CD1c-positive myeloid dendritic cell (primary cell): ENCODE measurements around the gene C4BPB.

Source experiments
- DNase-seq: peaks from one replicate; pipeline ENCODE4 v3.0.0-alpha.2; 2016; ENCODE audit errors: extremely low spot score

C4BPB gene

DNA sequence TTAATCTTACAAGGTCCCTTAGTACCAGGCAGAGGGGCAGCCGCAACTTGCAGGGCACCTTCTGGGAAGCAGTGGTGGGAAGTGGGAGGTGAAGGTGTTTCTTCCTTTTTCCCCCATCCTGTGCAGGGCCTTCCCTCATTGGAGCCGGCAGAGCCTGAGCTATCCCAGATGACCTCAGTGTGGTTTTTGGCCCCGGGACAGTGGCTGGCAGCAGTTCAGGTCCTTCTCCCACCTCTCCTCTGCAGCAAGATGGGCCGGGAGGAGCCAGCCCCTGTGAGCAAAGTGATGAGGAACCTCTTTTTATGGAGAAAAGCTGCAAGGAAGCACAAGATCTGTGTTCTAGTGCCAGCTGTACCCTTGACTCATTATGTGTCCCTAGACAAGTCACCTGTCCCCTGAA is 28.8 kb upstream of the C4BPB start:
- no peak for DNase-seq

DNA sequence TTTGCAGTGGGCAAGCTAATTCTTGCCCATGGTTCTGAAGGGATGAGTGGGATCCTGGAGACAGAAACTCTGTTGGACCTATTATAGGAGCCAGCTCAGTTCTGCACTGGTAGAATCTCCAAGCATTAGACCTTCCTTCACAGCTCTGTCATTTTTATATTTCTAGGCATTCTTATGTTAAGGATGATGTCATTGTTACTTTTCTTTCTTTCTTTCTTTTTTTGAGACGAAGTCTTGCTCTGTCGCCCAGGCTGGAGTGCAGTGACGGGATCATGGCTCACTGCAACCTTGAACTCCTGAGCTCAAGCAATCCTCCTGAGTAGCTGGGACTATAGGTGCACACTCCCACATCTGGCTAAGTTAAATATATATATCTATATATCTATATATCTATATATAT is 28.1 kb upstream of the C4BPB start:
- no peak for DNase-seq

DNA sequence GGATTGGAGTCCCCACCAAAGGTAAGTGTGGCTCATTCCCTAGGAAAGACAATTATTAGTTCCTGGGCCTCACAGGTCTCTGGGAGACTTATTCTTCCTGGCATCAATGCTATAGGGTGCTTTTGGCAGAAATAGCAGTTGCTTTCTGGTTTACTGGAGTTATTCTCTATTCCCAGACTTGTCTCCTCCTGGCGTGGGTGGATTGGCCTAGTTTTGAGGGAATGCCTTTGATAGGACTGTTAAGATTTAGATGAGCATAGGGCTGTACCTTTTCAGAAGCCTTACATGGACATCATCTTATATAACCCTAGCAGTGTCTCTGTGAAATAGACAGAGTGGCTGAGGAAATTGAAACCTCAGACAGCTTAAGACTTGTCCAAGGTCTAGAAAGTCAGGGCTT is 26.6 kb upstream of the C4BPB start:
- no peak for DNase-seq

DNA sequence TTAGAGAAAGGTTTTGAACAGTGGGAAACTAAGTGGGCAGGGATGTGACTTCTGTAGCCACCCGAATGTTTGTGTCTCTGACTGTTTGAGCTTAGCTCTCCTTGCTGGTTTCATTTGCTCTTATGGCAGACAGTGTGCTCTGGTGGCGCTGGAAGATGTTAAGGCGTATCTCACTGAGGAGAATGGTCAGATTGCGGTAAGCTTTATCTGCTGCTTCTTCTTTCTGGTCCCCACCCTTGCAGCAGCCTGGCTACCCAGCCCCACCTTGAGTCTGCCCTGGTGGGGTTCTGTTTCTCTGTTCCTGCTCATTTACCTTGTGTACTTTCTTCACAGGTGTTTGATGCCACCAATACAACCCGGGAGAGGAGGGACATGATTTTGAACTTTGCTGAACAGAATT is 25.6 kb upstream of the C4BPB start:
- DNase-seq, result no peak

DNA sequence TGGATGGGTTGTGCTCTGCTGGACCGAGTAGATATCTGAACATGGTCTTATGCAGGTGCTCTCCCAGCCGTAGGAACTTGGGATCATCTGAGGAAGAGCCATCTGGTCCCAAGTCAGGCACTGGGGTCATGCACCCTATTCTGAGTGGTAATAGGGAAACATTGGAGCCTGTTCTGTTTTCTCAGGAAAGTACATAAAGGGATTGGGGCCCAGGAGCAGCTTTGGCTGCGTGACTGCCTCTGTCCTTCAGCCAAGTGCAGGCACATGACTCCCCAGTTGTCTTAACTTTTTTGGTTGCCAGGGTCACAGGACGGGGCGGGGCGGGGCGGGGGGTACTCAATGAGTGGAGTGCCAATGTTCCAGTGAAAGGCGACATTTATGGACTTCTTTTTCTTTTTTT is 24.1 kb upstream of the C4BPB start:
- DNase-seq, result no peak

DNA sequence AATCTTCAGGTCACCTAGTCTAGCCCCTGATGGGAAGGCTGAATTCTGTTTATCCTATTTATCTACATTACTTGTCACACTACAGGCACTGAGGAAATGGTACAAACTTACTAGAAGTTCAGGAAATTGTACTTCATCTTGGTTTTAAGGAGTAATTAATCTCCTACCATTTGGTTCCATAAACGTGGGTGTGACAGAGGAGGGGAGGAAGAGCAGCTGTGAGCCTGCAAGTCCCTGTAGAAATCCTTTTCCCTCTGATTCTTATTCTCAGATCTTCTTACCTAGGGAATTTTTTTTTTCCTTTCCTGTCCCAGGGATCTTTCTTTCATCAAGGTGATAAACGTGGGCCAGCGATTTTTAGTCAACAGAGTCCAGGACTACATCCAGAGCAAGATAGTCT is 21.5 kb upstream of the C4BPB start:
- DNase-seq, result no peak

DNA sequence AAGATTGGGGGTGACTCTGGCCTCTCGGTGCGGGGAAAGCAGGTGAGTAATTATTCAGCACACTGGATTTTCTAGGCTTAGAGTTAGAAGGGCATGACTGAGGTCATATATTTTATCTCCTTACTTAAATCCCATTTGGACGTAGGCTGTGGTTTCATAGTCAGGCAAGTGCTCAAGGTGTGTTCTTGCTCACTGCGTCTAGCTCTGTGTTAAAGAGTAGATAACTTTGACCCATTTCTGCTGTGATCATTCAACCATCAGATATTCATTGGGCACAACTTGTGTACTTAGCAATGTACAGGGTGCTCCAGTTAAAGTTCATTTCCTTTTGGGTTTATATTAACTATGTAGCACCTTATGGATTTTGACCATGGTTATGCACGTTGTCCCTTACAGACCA is 21.0 kb upstream of the C4BPB start:
- no peak for DNase-seq

DNA sequence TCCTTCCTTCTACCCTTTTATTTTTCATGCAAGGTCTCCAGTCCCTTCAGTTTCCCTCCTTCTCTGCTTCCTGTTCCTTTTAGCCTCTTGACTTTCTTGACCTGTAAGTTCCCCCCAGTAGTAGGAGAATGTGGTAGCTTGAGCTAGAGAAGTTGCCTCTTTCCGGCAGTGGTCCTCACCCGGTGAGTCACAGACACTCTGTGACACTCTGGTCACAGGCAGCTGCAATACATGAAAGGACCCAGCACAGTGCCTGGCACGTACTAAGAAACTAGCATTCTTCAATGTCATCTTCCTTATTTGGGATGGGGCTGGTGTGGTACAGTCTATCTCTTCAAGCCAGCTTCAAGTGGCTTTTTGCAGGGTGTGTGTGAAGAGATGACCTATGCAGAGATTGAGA is 19.6 kb upstream of the C4BPB start:
- DNase-seq, result no peak

DNA sequence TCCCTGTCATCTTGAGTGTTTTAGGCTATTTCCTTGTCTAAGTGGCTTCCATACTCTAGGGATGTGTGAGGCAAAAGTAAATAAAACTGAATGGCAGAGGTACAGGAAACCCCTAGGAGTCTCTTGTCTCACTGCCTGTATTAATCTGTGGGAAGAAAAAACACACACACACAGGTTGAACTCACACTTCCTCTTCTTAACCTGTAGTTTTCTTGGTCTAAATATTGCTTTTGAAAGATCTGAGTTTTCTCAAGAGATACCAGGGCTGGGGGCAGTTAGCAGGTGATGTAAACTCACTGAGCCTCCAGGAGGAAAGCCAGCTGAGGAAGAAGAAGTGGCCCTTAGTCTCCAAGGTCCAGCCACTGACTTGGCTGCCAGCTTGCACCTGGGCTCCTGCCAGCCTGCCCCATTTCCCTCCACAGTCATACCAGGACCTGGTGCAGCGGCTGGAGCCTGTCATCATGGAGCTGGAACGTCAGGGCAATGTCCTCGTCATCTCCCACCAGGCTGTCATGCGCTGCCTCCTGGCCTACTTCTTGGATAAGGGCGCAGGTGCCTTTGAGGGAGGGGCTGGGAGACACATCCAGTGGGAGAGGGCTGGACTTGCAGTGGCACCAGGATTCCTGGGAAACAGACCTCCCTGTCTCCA is 18.7 kb upstream of the C4BPB start:
- DNase-seq, result no peak

DNA sequence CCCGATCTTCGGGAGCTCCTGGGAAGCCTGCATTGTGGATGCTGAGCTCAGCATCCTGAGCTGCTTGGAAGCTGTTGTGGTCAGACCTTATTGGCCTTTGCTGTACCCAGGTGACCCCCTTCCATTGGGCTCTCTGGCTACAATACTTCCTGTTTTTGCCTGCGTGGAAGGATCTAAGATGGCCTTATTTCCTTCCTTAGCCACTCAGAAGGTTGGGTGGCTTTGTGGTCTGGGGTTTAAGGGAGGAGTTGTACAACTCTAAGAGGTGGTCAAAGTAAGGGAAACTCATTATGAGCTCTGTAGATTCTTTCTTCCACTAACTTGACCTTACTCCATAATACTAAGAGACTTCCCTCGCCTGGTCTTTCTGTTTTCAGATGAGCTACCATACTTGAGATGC is 17.8 kb upstream of the C4BPB start:
- DNase-seq, result no peak

DNA sequence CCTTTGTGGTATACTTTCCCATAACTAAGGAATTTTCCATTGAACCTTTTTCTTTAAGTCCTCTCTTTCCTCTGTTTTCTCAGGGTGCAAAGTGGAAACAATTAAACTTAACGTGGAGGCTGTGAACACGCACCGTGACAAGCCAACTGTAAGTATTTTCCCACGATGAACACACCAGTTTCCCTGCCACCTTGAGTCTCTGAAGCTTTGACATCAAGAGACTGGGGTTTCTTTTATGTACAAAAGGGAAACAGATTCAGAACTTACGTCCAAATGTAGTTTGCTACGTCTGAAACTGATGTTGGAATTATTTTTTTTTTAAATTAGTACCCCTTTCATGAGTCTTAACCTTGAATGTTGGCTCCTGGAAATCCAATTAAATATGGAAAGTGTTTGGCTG is 17.2 kb upstream of the C4BPB start:
- no peak for DNase-seq

DNA sequence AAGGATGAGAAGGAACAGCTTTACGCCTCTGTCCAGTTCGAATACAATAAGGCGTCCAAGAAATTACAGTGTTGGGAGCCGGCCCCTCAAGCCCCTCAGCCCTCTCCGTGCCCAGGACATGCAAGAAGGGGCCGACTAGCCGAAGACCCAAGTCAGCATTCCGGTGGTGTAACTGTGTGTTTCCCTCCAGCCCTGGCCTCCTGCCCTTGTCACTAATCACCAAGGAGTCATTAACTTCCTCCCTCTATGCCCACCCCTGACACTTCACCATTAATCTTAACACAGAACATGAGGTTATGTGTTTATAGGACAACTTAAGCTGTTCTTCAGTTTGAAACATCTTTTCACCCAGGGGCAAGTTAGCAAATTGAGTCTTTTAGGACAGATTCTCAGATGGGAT is 16.4 kb upstream of the C4BPB start:
- DNase-seq, result no peak

DNA sequence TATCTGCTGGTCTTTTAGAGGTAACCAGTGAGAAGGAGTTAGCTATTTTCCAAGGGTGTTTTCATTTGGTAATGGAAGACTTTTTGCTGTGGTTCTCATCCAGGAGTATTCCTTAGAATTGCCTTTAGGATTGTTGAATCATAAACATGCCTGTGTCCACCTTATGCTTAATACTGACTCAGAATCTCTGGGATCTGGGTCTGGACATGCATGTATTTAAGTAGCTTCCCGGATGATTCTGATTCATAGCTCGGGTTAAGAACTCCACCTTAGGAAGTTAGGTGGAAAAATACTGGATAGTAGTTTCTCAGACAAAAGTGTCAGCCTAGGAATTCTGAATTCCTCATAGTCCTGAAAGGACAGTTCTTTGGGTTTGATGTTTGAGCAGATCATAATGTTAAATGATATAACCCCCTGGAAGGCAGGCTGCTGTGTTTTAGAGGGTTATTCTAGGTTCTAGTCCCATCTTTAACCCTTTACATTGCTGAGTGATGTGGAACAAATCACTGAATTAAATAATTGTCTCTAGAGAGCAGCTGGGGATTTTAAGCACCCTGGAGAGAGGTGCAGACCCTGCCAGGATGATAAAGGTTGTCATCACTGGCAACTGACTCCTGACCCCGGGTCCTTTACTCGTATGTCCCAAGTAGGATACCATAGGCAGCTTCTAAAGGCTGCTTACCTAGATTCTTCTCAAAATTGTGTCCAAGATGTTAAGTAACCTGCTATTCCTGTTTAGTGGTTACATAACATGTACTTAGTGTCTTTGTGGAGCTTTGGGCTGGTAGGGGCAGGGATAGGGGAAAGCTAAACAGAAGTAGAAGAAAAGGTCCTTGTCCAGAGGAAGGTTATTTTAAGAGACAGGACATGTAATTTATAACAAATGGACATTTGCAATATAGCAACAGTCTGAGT is 14.5 kb upstream of the C4BPB start:
- no peak for DNase-seq

DNA sequence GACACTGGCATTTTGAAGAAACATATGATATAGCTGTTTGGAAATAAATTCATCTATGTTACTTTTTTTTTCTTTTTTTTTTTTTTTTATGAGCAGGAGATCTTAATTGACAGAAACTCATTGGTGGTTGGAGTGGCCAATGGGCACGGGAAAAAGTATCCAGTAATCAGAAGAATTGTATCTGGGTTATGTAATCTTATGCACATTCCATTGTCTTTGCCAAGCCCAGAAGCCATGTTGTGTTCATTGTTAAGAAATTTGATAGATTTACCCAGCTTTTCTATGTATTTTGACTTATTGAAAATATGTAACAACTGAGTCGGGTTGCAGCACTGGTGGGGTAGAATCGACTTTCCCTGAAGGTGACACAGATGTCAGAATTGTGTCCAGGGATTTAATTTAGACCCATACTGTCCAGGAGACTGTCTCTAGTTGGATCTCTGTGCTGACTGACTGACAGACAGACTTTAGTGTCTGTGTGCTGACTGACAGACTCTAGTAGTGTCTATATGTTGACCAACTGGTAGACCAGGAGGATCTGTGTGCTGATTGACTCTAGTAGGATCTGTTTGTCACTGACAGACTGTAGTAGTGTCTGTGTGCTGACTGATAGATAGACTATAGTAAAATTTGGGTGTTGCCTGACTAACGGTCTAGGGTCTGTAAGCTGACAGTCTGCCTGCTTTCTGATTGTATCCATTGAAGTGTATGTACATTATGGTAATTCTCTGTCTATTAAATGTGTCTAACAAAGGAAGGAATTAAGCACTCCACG is 12.3 kb upstream of the C4BPB start:
- no peak for DNase-seq

DNA sequence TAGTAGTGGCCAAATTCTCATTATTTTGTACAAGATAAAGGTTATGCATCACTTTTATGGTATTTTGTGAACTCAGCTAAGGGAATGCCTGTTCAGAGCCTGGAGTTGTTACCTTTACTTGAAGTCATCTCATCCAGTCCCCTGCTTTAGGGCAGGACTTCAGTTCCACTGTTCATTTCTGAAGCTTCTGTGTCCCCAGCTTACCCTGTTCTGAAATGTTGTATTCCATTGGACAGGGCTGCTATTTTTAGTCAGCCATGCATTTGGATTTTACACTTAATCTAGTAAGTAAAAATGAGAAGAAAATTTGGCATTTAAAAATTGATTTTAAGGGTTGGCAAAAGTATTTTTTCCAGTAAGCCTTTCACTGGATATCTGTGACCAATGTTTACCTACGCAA is 11.6 kb upstream of the C4BPB start:
- DNase-seq, result no peak

DNA sequence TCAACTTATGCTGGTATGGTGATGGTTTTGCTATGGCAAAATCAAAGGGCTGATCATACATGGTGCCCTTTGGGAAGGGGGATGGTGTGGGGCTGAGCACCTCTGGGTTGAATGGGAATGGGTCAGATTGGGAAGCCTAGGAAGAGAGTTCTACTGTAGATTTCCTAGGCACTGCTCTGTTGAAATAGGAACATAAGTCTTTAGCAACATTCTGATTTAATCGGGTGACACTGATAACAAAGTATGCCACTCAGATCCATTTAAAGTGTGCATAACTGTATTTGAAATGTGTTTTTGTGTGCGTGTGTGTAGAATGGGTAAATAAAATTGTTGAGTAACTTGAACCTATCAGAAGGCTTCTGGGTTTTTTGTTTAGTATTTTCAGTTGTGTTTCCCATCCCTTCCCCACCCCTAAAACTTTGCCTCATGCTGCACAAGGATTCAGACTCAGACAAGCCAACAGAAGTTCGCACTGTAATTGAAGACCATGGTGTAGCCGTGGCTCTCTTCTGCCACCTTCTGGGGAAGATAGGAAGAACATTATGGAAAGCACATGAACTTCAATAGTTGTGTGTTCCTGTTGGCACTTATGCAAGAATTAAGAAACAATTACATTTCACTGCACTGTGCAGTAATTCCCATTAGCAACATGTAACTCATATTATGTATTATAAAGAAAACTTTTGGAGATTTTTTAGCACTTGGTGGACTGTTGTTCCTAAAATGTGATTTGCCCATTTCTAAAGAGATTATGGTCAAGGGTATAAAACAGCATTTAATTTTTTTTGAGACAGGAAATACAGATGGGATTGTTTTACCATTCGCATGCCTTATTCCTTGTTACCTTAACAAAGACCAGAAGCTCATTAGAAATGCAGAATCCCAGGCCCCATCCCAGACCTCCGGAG is 10.9 kb upstream of the C4BPB start:
- peak; percentile 77 for DNase-seq

DNA sequence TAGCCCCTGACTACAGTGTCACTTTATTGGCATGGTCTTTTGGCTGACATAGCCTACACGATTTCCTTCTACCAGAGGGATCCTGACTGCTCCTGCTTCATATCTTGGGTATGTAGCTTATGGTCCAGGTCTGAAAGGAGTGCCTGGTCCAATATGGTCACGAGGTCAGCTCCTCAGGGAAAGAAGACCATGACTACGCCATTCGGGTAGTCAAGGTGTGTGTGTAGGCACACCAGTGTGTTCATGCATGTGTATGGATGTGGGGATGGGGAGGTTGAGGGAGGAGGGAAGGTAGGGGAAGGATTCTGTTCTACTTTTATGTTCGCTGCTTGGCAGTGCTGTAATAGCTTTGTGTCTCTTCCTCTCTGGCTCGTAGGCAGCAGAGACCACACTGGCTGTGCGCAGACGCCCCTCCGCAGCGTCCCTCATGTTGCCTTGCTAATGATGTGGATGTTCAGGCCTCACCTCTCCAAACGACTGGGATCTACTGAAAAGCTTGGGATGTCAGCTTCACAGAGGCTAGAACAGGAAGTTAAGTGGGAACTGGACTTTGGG is 10.0 kb upstream of the C4BPB start:
- DNase-seq, result no peak

DNA sequence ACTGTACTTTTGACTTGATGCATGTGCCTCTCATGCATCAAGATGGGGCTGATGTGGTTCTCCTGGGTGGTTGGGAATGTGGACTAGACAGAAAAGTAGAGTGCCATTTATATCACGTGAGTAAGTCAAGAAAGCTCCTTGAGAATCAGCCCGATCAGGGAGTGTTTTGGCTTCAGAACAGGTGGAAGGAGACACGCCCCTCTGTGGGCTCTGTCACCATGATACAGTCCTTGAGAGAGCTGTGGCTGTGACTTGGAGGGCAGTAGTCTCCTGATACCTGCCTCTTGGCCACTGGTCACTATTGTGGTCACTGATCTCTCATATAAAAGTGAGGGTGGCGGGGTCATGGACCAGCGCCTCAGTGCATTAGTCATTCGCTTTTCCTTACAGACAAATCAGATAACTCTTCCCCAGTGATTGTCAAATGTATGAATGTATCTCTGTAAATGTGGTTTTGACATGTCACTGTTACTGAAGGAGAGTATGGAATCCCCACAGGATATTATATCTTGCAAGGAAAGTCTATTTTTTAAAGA is 8.9 kb upstream of the C4BPB start:
- DNase-seq, result no peak

DNA sequence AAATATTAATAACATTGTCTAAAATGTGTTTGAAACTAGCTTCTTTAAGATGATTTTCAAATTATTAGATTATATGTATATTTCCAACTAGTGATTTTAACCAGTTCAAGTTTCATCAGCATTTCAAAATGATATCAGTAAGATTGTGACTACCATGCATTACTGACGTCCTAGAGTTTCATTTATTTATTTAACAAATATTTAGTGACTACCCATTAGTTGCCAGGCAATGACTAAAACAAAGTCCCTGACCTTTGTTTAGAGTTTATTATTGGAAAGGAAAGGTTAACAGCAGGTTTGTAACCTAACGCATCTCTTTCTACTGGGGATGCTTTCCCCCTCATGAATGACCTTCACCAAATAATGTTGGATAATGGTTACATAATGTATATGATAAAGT is 7.6 kb upstream of the C4BPB start:
- DNase-seq, result no peak

DNA sequence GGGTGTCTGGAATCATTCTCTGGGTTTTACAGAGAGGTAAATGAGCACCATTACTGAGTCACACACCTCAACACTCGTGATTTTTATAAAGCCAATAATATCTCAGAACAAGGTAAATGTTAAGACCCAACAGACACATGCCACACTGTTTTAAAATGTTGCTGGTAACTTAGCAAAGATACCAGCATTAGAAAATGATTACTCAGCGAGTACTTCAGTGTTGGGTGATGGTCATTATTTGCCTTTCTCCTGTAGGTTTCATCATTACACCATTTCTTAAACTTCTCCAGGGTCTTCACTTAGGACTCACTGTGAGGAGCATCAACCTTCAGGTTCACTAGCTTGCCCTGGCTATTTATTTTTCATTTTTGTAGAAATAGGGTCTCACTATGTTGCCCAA is 6.9 kb upstream of the C4BPB start:
- no peak for DNase-seq

DNA sequence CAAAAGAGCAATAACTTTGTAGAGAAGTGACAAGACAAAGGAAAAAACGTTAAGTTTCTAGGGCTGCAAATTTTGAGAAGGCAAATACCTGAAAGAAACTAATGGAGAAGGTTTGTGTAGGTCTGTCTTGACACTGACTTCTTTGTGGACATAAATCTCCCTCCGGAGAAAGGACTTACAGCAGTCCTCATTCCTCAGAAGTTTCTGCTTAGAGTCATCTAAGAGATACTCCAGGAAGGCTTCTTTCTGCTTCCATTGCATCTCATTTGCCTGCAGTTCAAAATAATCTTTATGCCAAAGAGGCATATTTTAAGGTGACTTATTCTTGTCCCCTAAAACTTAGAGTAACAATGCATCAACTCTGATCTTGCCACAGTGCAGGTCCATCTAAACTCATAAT is 4.4 kb upstream of the C4BPB start:
- no peak for DNase-seq
